Suprapubic skin (tissue), 4 donors: Measurements from ENCODE around the gene MAML2. TPM values are rescaled to one million over a fixed set of nuclear protein-coding genes. Genes with fewer than 3 reads are reported as not detected.

Source experiments
- DNase-seq, 2 donors: peaks; one replicate each; pipeline ENCODE4 v3.0.0-alpha.2; 2019; ENCODE audit warnings: low spot score in 2 of 2
- H3K27ac ChIP-seq: fragments of 200-600 bp; sonication (generic); one replicate; pipeline ENCODE4 v1.5.1; 2019
- H3K27me3 ChIP-seq: fragments of 200-600 bp; sonication (generic); one replicate; pipeline ENCODE4 v1.5.1; 2019
- H3K36me3 ChIP-seq: fragments of 200-600 bp; sonication (generic); one replicate; pipeline ENCODE4 v1.5.1; 2019
- H3K4me1 ChIP-seq: fragments of 200-600 bp; sonication (generic); one replicate; pipeline ENCODE4 v1.5.1; 2019
- H3K4me3 ChIP-seq: fragments of 200-600 bp; sonication (generic); one replicate; pipeline ENCODE4 v1.5.1; 2019; ENCODE audit warnings: mild to moderate bottlenecking
- H3K9me3 ChIP-seq: fragments of 200-600 bp; sonication (generic); one replicate; pipeline ENCODE4 v1.5.1; 2019
- EP300 ChIP-seq: sonication (generic); formaldehyde crosslinking; IDR thresholded peaks from one replicate; pipeline ENCODE4 v1.6.1; 2017; ENCODE audit warnings: antibody characterized with exemption
- POLR2A ChIP-seq, 2 donors: fragments of 450-650 bp; IDR thresholded peaks; one replicate each; pipeline ENCODE4 v1.6.1; 2017; ENCODE audit warnings: antibody characterized with exemption in 2 of 2, mild to moderate bottlenecking in 2 of 2, moderate library complexity in 2 of 2
- POLR2AphosphoS5 ChIP-seq, 3 donors: sonication (generic); formaldehyde crosslinking; IDR thresholded peaks; one replicate each; pipeline ENCODE4 v1.6.1; 2017; ENCODE audit warnings: antibody characterized with exemption in 3 of 3
- WGBS: methylation state at CpG from one replicate; pipeline ENCODE4 v1.1.5; 2018; 5-methylcytosine and 5-hydroxymethylcytosine counted together
- total RNA-seq, 4 donors: library from RNA; depleted of rRNA; stranded (reverse); fragments of >200 nt; gene quantifications; one replicate each; pipeline ENCODE4 v1.1.0, GENCODE V29; 2016
- TF ChIP-seq, protein P1 (sequence below), 2 donors: fragments of 200-600 bp in 1 of 2; fragments of 450-650 bp in 1 of 2; sonication (generic) in 1 of 2; IDR thresholded peaks; one replicate each; pipeline ENCODE4 v1.5.1; 2016 to 2019; ENCODE audit warnings: antibody characterized with exemption in 2 of 2, mild to moderate bottlenecking in 1 of 2, moderate library complexity in 1 of 2

The MAML2 gene
- total RNA-seq, 4 donors from 2014 or later: 24.9 to 44.4 (median 30.9) TPM

DNA sequence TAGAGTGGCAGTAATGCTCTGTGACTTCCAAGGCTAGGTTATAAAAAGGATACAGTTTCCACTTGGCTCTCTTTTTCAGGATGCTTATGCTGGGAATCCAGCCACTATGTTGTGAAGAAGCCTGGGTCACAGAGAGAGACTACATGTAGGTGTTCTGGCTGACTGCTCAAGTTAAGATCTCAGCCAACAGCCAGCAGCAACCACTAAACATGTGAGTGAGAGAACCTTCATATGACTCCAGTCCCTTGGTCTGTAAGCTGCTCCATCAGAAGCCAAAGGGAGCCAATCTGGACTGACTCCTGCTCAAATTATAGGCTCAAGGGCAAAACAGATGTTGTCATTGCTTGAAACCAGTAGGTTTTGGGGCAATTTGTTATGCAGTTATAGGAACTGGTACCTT is 162.7 kb downstream of the MAML2 start:
- no peaks in the 10 kb centered on the region for H3K36me3 ChIP-seq
- no peaks in the 10 kb centered on the region for H3K27me3 ChIP-seq
- TF ChIP-seq, protein P1, sequence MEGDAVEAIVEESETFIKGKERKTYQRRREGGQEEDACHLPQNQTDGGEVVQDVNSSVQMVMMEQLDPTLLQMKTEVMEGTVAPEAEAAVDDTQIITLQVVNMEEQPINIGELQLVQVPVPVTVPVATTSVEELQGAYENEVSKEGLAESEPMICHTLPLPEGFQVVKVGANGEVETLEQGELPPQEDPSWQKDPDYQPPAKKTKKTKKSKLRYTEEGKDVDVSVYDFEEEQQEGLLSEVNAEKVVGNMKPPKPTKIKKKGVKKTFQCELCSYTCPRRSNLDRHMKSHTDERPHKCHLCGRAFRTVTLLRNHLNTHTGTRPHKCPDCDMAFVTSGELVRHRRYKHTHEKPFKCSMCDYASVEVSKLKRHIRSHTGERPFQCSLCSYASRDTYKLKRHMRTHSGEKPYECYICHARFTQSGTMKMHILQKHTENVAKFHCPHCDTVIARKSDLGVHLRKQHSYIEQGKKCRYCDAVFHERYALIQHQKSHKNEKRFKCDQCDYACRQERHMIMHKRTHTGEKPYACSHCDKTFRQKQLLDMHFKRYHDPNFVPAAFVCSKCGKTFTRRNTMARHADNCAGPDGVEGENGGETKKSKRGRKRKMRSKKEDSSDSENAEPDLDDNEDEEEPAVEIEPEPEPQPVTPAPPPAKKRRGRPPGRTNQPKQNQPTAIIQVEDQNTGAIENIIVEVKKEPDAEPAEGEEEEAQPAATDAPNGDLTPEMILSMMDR (IDR thresholded peaks at IDR 0.05): no peak
- TF ChIP-seq EP300 (no peak), POLR2A (IDR thresholded peaks at IDR 0.05) (no peak), POLR2AphosphoS5 (IDR thresholded peaks at IDR 0.05) (no peak)
- DNase-seq: no peak
- H3K27ac ChIP-seq: no peak overlapping the region
- no peaks in the 10 kb centered on the region for H3K9me3 ChIP-seq
- no peak overlapping the region for H3K4me3 ChIP-seq
- H3K4me1 ChIP-seq: peaks cover 3% of the 10 kb centered on the region

GRCh38 chr11:96179905-96180304 is 163.1 kb downstream of the MAML2 start:
- Histone ChIP-seq H3K4me3 (no peak overlapping the region), H3K9me3 (no peaks in the 10 kb centered on the region), H3K27me3 (no peaks in the 10 kb centered on the region), H3K4me1 (peaks cover 3% of the 10 kb centered on the region), H3K36me3 (no peaks in the 10 kb centered on the region), H3K27ac (no peak overlapping the region)
- TF ChIP-seq POLR2AphosphoS5 (IDR thresholded peaks at IDR 0.05): no peak
- DNase-seq: no peak
- 91% methylated on average over 4 of the region's 4 CpGs for WGBS

DNA sequence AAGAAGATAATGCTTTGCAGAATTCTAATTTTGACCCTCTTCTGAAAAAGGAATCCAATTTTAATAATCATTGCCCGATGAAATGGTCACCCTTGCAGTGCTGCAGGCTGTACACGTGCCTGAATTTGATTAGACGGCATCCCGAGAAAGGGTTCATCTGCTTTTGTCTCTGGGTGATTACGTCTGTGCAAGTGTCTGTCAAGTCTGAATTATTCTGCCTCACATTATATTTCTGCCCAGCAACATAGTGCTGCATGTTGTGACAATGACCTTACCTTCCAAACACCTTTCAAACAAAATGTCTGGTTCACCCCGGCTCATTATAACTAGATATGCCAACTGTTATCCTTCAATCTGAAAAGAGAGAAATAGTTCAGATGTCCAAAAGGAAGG is 164.1 kb downstream of the MAML2 start:
- Histone ChIP-seq H3K4me1 (peaks cover 3% of the 10 kb centered on the region), H3K27me3 (no peaks in the 10 kb centered on the region), H3K27ac (no peak overlapping the region), H3K36me3 (no peaks in the 10 kb centered on the region), H3K4me3 (no peak overlapping the region), H3K9me3 (no peaks in the 10 kb centered on the region)
- 67% methylated on average over 6 of the region's 6 CpGs for WGBS
- no peak for TF ChIP-seq POLR2A (IDR thresholded peaks at IDR 0.05)
- TF ChIP-seq, protein P1 (IDR thresholded peaks at IDR 0.05): no peak
- DNase-seq: no peak

GRCh38 chr11:96178049-96178886 is 164.7 kb downstream of the MAML2 start:
- DNase-seq: no peak
- H3K36me3 ChIP-seq: no peaks in the 10 kb centered on the region
- no peak overlapping the region for H3K27ac ChIP-seq
- H3K4me3 ChIP-seq: no peak overlapping the region
- no peak for TF ChIP-seq EP300
- TF ChIP-seq POLR2A (IDR thresholded peaks at IDR 0.05): no peak
- TF ChIP-seq, protein P1 (IDR thresholded peaks at IDR 0.05): no peak
- whole genome bisulfite sequencing: 73% methylated on average over 12 of the region's 12 CpGs
- no peaks in the 10 kb centered on the region for H3K27me3 ChIP-seq
- no peaks in the 10 kb centered on the region for H3K9me3 ChIP-seq
- peaks cover 3% of the 10 kb centered on the region for H3K4me1 ChIP-seq

- H3K27ac ChIP-seq: no peak overlapping the region
- H3K4me3 ChIP-seq: no peak overlapping the region
- TF ChIP-seq POLR2A (IDR thresholded peaks at IDR 0.05): no peak
- no peak for TF ChIP-seq POLR2AphosphoS5 (IDR thresholded peaks at IDR 0.05)
- TF ChIP-seq, protein P1 (IDR thresholded peaks at IDR 0.05): no peak
- TF ChIP-seq EP300: no peak
- peaks cover 3% of the 10 kb centered on the region for H3K4me1 ChIP-seq
- no peaks in the 10 kb centered on the region for H3K36me3 ChIP-seq
- H3K9me3 ChIP-seq: no peaks in the 10 kb centered on the region
- H3K27me3 ChIP-seq: no peaks in the 10 kb centered on the region
- DNase-seq: no peak
- WGBS: 73% methylated on average over 3 of the region's 3 CpGs
Observed at GRCh38 chr11:96177146-96177545, 165.8 kb downstream of the MAML2 start.

DNA sequence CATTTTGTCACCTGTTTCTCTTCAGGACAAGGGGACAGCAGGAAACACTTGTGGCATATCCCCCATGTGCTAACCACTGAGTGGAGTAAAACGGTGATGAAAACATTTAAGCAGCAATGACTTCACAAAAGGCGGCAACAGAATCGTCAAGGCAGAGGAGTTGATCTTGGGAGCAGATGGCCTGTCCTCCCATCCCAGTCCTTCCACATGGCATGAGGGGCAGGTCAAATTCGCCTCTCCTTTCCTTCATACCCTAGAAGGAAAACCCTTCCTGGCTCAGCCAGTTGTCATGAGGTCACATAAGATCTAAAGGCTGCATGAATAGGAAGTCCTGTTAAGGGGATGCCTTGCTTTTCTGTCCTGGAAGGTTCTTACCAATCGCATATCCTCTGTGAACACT is 169.1 kb downstream of the MAML2 start:
- Histone ChIP-seq H3K4me1 (peaks cover 13% of the 10 kb centered on the region), H3K4me3 (no peak overlapping the region), H3K27ac (no peak overlapping the region), H3K27me3 (no peaks in the 10 kb centered on the region), H3K36me3 (no peaks in the 10 kb centered on the region), H3K9me3 (no peaks in the 10 kb centered on the region)
- no peak for DNase-seq
- WGBS: 92% methylated on average over 5 of the region's 5 CpGs
- TF ChIP-seq POLR2AphosphoS5 (IDR thresholded peaks at IDR 0.05): no peak
- TF ChIP-seq EP300: no peak
- TF ChIP-seq, protein P1 (IDR thresholded peaks at IDR 0.05): no peak
- no peak for TF ChIP-seq POLR2A (IDR thresholded peaks at IDR 0.05)
